Glutamatergic neuron (in vitro differentiated cells): ENCODE results near the gene LIN54. TPM values are rescaled to one million over a fixed set of nuclear protein-coding genes. Genes with fewer than 3 reads are reported as not detected.

ENCODE experiments used
- DNase-seq: peaks from one replicate; pipeline ENCODE4 v3.0.0; 2022
- H3K27ac Mint-ChIP-seq: one replicate; pipeline ENCODE4 v1.8.0; 2020; ENCODE audit warnings: mild to moderate bottlenecking, mixed read lengths, inconsistent platforms; ENCODE audit not compliant: unreplicated experiment
- H3K27me3 Mint-ChIP-seq: one replicate; pipeline ENCODE4 v1.8.0; 2020; ENCODE audit warnings: mild to moderate bottlenecking, moderate library complexity, mixed read lengths, inconsistent platforms; ENCODE audit not compliant: unreplicated experiment
- H3K36me3 Mint-ChIP-seq: one replicate; pipeline ENCODE4 v1.8.0; 2020; ENCODE audit warnings: mild to moderate bottlenecking, mixed read lengths, inconsistent platforms; ENCODE audit not compliant: unreplicated experiment
- H3K4me1 Mint-ChIP-seq: one replicate; pipeline ENCODE4 v1.8.0; 2020; ENCODE audit warnings: mild to moderate bottlenecking, low read depth, mixed read lengths, inconsistent platforms; ENCODE audit not compliant: unreplicated experiment
- H3K4me3 Mint-ChIP-seq: one replicate; pipeline ENCODE4 v1.8.0; 2020; ENCODE audit warnings: mild to moderate bottlenecking, mixed read lengths, inconsistent platforms; ENCODE audit not compliant: unreplicated experiment
- H3K9me3 Mint-ChIP-seq: one replicate; pipeline ENCODE4 v1.8.0; 2020; ENCODE audit warnings: mild to moderate bottlenecking, moderate library complexity, mixed read lengths, inconsistent platforms; ENCODE audit not compliant: unreplicated experiment
- total RNA-seq: library from RNA; stranded (reverse); fragmentation: NEBNext Ultra II Directional; extraction: Animal tissue kit (Norgen Biotek cat#: 25700); gene quantifications from one replicate; pipeline ENCODE4 v1.2.1, GENCODE V29; 2021; ENCODE audit not compliant: unreplicated experiment
- TF ChIP-seq, protein P1 (sequence below): fragments of 200-600 bp; sonication (generic); IDR thresholded peaks from one replicate; pipeline ENCODE4 v1.5.0; 2021; ENCODE audit not compliant: partially characterized antibody, unreplicated experiment

Gene LIN54
- total RNA-seq, 1 donor from 2014 or later: 10.9 TPM

GRCh38 chr4:82948647-82949204 is 61.9 kb downstream of the LIN54 start:
- no peak for DNase-seq
- Mint-ChIP-seq H3K27ac (no peak overlapping the region), H3K27me3 (no peaks in the 10 kb centered on the region), H3K36me3 (peaks cover 5% of the 10 kb centered on the region), H3K4me3 (no peak overlapping the region), H3K4me1 (peaks cover 1% of the 10 kb centered on the region), H3K9me3 (no peaks in the 10 kb centered on the region)
- TF ChIP-seq, protein P1, sequence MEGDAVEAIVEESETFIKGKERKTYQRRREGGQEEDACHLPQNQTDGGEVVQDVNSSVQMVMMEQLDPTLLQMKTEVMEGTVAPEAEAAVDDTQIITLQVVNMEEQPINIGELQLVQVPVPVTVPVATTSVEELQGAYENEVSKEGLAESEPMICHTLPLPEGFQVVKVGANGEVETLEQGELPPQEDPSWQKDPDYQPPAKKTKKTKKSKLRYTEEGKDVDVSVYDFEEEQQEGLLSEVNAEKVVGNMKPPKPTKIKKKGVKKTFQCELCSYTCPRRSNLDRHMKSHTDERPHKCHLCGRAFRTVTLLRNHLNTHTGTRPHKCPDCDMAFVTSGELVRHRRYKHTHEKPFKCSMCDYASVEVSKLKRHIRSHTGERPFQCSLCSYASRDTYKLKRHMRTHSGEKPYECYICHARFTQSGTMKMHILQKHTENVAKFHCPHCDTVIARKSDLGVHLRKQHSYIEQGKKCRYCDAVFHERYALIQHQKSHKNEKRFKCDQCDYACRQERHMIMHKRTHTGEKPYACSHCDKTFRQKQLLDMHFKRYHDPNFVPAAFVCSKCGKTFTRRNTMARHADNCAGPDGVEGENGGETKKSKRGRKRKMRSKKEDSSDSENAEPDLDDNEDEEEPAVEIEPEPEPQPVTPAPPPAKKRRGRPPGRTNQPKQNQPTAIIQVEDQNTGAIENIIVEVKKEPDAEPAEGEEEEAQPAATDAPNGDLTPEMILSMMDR: no peak

- Mint-ChIP-seq H3K36me3 (peaks cover under 1% of the 10 kb centered on the region), H3K9me3 (no peaks in the 10 kb centered on the region), H3K4me3 (no peak overlapping the region), H3K4me1 (peaks cover 1% of the 10 kb centered on the region), H3K27ac (no peak overlapping the region), H3K27me3 (no peaks in the 10 kb centered on the region)
- no peak for DNase-seq
- TF ChIP-seq, protein P1: no peak
Measured at GRCh38 chr4:82947498-82947897, 63.1 kb downstream of the LIN54 start.

GRCh38 chr4:82939414-82939813 is 71.2 kb downstream of the LIN54 start:
- H3K4me1 Mint-ChIP-seq: no peaks in the 10 kb centered on the region
- no peaks in the 10 kb centered on the region for H3K9me3 Mint-ChIP-seq
- TF ChIP-seq, protein P1: no peak
- H3K4me3 Mint-ChIP-seq: no peak overlapping the region
- DNase-seq: no peak
- no peaks in the 10 kb centered on the region for H3K36me3 Mint-ChIP-seq
- H3K27ac Mint-ChIP-seq: no peak overlapping the region
- H3K27me3 Mint-ChIP-seq: no peaks in the 10 kb centered on the region

- no peaks in the 10 kb centered on the region for H3K27me3 Mint-ChIP-seq
- no peaks in the 10 kb centered on the region for H3K4me1 Mint-ChIP-seq
- no peak for DNase-seq
- H3K36me3 Mint-ChIP-seq: no peaks in the 10 kb centered on the region
- H3K9me3 Mint-ChIP-seq: no peaks in the 10 kb centered on the region
- no peak overlapping the region for H3K27ac Mint-ChIP-seq
- TF ChIP-seq, protein P1: no peak
- H3K4me3 Mint-ChIP-seq: no peak overlapping the region
Measured at GRCh38 chr4:82934441-82934840, 76.2 kb downstream of the LIN54 start.

GRCh38 chr4:82930848-82931755 is 79.5 kb downstream of the LIN54 start:
- Mint-ChIP-seq H3K27me3 (no peaks in the 10 kb centered on the region), H3K4me1 (no peaks in the 10 kb centered on the region), H3K9me3 (no peaks in the 10 kb centered on the region), H3K36me3 (no peaks in the 10 kb centered on the region), H3K27ac (no peak overlapping the region), H3K4me3 (no peak overlapping the region)
- TF ChIP-seq, protein P1: no peak
- no peak for DNase-seq
